ENCODE results near the gene BANF2. TPM values are rescaled to one million over a fixed set of nuclear protein-coding genes. Genes with fewer than 3 reads are reported as not detected.

The BANF2 gene
- total and polyA plus RNA-seq, 2 of the 13 experiments (the other 11 are each of a cell fraction or from before 2014, with no cell fraction given): 0.35 TPM; not detected in 1

- no peak overlapping the region for H3K9ac ChIP-seq (ENCODE audit: insufficient read depth, low read depth, low read length)
- H3K4me1 ChIP-seq (ENCODE audit: insufficient read depth, low read length): peaks cover 25% of the 10 kb centered on the region
- DNase-seq (ENCODE audit: low spot score): no peak
- no peak overlapping the region for H3K4me2 ChIP-seq (ENCODE audit: low read depth, low read length)
- H2AFZ ChIP-seq (ENCODE audit: low read length): no peak overlapping the region
- H3K79me2 ChIP-seq (ENCODE audit: insufficient read depth, low read length): no peaks in the 10 kb centered on the region
- no peak overlapping the region for H3K4me3 ChIP-seq (replicated peaks in 1 of 3; ENCODE audit: insufficient read depth in 1 of 3, low read depth in 2 of 3, low read length in 3 of 3)
- peaks cover 0 to 54% of the 10 kb centered on the region in 2 experiments; a peak in 4 of 5 replicates for H3K27me3 ChIP-seq (ENCODE audit: control insufficient read depth in 1 of 2, insufficient read depth in 2 of 2, low read length in 2 of 2)
- in situ Hi-C loops (cut with HindIII; ENCODE audit: extremely low pct_ligation_motif_present, low pct_unique_long_range_greater_than_20kb) (no loop called here), intact Hi-C loops (cut with micrococcal nuclease; ENCODE audit: unreplicated experiment) (no loop called here)
- ChIA-PET POLR2A (interaction anchor here (0.6 to 3.8 kb wide), 2 partner anchors 21 to 22 kb away, joined by 8 to 13 read pairs; no protein-coding TSS in a partner anchor), CTCF (ENCODE audit: low intra/inter-chr PET ratio, low total read pairs) (no interaction called here)
- WGBS (ENCODE audit: low lambda C conversion rate): 36% methylated on average over 3 of the region's 3 CpGs
- no peak for ATAC-seq
- no TSS peak for BruUV-seq (replicated peaks)
- H4K20me1 ChIP-seq (ENCODE audit: insufficient read depth, low read length): no peaks in the 10 kb centered on the region
- H3K27ac ChIP-seq (ENCODE audit: extremely low read length, insufficient read depth, low read length): no peak overlapping the region
- H3K36me3 ChIP-seq (replicated peaks in 1 of 2; ENCODE audit: control insufficient read depth in 1 of 2, insufficient read depth in 2 of 2, low read length in 2 of 2): no peaks in the 10 kb centered on the region
- FAIRE-seq: no peak
- H3K9me3 ChIP-seq (ENCODE audit: low read length): peaks cover 22% of the 10 kb centered on the region; the same call in 1 of the 2 replicates
- no peak for TF ChIP-seq ZBTB39 (CRISPR knock-in tag; IDR thresholded peaks at IDR 0.05)
- TF ChIP-seq ZKSCAN8 (CRISPR knock-in tag; IDR thresholded peaks at IDR 0.05; ENCODE audit: borderline replicate concordance): no peak
- no peak for TF ChIP-seq ZNF431 (CRISPR knock-in tag; IDR thresholded peaks at IDR 0.05; ENCODE audit: borderline replicate concordance, low read depth)
- TF ChIP-seq ZFP41 (CRISPR knock-in tag; IDR thresholded peaks at IDR 0.05; ENCODE audit: borderline replicate concordance): 0 out of 2 replicates have a peak, but pooled peaks have one; percentile 28
- no peak for TF ChIP-seq ZNF580 (CRISPR knock-in tag; IDR thresholded peaks at IDR 0.05; ENCODE audit: borderline replicate concordance, low read depth)
- TF ChIP-seq ZNF556 (CRISPR knock-in tag; IDR thresholded peaks at IDR 0.05; ENCODE audit: borderline replicate concordance): no peak
- no peak for TF ChIP-seq U2AF1 (optimal IDR thresholded peaks at IDR 0.05; ENCODE audit: low read depth, low read length)
- peak; percentile 82 for TF ChIP-seq ATF7 (IDR thresholded peaks at IDR 0.05)
- TF ChIP-seq ATF7 (CRISPR knock-in tag; IDR thresholded peaks at IDR 0.05): no peak
- TF ChIP-seq SAP130 (CRISPR knock-in tag; IDR thresholded peaks at IDR 0.05; ENCODE audit: low read depth): no peak
- TF ChIP-seq E2F2 (CRISPR knock-in tag; IDR thresholded peaks at IDR 0.05; ENCODE audit: borderline replicate concordance): no peak
- TF ChIP-seq CBX5 (CRISPR knock-in tag; IDR thresholded peaks at IDR 0.05; ENCODE audit: borderline replicate concordance): no peak
- TF ChIP-seq BCL6 (CRISPR knock-in tag; IDR thresholded peaks at IDR 0.05): no peak
- no peak for TF ChIP-seq U2AF2 (IDR thresholded peaks at IDR 0.05; ENCODE audit: low read depth, low read length)
- no peak for TF ChIP-seq BCLAF1 (IDR thresholded peaks at IDR 0.05)
- TF ChIP-seq ZBTB34 (CRISPR knock-in tag; IDR thresholded peaks at IDR 0.05): no peak
- TF ChIP-seq NFIB (CRISPR knock-in tag; IDR thresholded peaks at IDR 0.05; ENCODE audit: borderline replicate concordance): no peak
- TF ChIP-seq ETV6 (CRISPR knock-in tag; conservative IDR thresholded peaks at IDR 0.05): no peak
Measured at GRCh38 chr20:17687800-17688199, 12.0 kb upstream of the BANF2 start.

All from HepG2 (cell line).